Measurements from ENCODE around the gene SLC5A12.

- TF ChIP-seq FOXM1 (IDR thresholded peaks at IDR 0.05; ENCODE audit: borderline replicate concordance) (no peak), NFRKB (IDR thresholded peaks at IDR 0.05) (no peak), ARNT (IDR thresholded peaks at IDR 0.05) (no peak), SUZ12 (IDR thresholded peaks at IDR 0.05) (no peak), L3MBTL2 (conservative IDR thresholded peaks at IDR 0.05) (no peak), TARDBP (IDR thresholded peaks at IDR 0.05) (no peak), FOXA1 (IDR thresholded peaks at IDR 0.05) (no peak), SP1 (IDR thresholded peaks at IDR 0.05) (no peak), BHLHE40 (IDR thresholded peaks at IDR 0.05; ENCODE audit: borderline replicate concordance) (no peak), PKNOX1 (IDR thresholded peaks at IDR 0.05) (no peak), CTBP1 (IDR thresholded peaks at IDR 0.05; ENCODE audit: borderline replicate concordance) (no peak), ZNF384 (IDR thresholded peaks at IDR 0.05) (no peak)
Measured at GRCh38 chr11:26704249-26704648, 17.6 kb downstream of the SLC5A12 start.
